ENCODE results near the gene STAG2.

The STAG2 gene

DNA sequence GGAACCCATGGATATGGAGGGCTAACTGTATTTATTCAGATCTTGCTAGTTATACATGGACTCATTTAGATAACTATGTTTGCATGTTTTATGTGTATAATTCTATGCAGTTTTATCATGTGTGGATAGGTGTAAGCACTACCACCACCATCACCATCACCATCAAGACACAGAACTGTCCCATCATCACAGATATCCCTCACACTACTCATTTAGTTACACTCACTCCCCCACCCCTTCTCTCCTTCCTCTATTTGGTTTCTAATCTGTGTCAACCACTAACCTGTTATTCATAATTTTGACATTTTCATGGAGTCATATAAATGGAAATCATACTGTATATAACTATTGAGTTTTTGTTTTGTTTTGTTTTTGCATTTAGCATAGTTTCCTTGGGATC is 43.7 kb downstream of the STAG2 start:
- Histone ChIP-seq H3K36me3 (ENCODE audit: control insufficient read depth in 1 of 2, insufficient read depth in 2 of 2, low read length in 2 of 2) (no peaks in the 10 kb centered on the region), H3K4me1 (ENCODE audit: control insufficient read depth in 1 of 2, insufficient read depth in 2 of 2, low read length in 2 of 2) (peaks cover 0 to 6% of the 10 kb centered on the region in 2 donors), H3K4me3 (ENCODE audit: low read depth in 1 of 2, low read length in 2 of 2) (no peak overlapping the region), H3K27me3 (ENCODE audit: low read depth, low read length) (no peaks in the 10 kb centered on the region), H3K27ac (ENCODE audit: low read length) (no peak overlapping the region), H3K9me3 (ENCODE audit: control insufficient read depth in 1 of 2, low read length in 2 of 2) (no peaks in the 10 kb centered on the region)

DNA sequence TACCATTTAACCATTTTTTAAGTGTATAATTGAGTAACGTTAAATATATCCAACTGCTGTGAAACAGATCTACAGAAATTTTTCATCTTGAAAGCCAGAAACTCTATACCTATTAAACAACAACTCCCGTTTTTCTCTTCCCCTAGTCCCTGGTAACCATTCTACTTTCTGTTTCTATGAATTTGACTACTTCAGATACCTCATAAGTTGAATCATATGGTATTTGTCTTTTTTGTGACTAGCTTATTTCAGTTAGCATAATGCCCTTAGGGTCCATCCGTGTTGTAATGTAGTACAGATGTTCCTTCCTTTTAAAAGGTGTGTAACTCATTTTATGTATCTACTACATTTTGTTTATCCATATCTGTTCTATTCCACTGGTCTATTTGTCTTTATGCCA is 48.7 kb downstream of the STAG2 start:
- no peak overlapping the region for H3K4me3 ChIP-seq (ENCODE audit: low read depth in 1 of 2, low read length in 2 of 2)
- no peaks in the 10 kb centered on the region for H3K36me3 ChIP-seq (ENCODE audit: control insufficient read depth in 1 of 2, insufficient read depth in 2 of 2, low read length in 2 of 2)
- no peak overlapping the region for H3K27ac ChIP-seq (ENCODE audit: low read length)
- H3K27me3 ChIP-seq (ENCODE audit: low read depth, low read length): no peaks in the 10 kb centered on the region
- H3K4me1 ChIP-seq (ENCODE audit: control insufficient read depth in 1 of 2, insufficient read depth in 2 of 2, low read length in 2 of 2): peaks cover 0 to 10% of the 10 kb centered on the region in 2 donors
- no peaks in the 10 kb centered on the region for H3K9me3 ChIP-seq (ENCODE audit: control insufficient read depth in 1 of 2, low read length in 2 of 2)

DNA sequence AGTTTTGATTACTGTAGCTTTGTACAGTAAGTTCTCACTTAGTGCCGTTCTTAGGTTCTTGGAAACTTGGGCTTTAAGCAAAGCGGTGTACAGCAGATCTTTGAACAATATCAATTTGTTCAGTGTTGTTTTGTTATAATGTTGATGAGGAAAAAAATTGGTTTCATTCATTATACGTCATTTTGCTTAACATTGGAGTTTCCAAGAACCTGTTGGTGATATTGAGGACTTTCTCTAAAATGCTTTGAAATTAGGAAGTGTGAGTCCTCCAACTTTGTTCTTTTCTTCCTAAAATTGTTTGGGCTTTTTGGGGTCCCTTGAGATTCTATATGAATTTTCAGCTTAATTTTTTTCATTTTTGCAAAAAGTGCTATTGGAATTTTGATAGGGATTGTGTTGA is 49.1 kb downstream of the STAG2 start:
- Histone ChIP-seq H3K27ac (ENCODE audit: low read length) (no peak overlapping the region), H3K27me3 (ENCODE audit: low read depth, low read length) (no peaks in the 10 kb centered on the region), H3K36me3 (ENCODE audit: control insufficient read depth in 1 of 2, insufficient read depth in 2 of 2, low read length in 2 of 2) (no peaks in the 10 kb centered on the region), H3K4me3 (ENCODE audit: low read depth in 1 of 2, low read length in 2 of 2) (no peak overlapping the region), H3K9me3 (ENCODE audit: control insufficient read depth in 1 of 2, low read length in 2 of 2) (no peaks in the 10 kb centered on the region), H3K4me1 (ENCODE audit: control insufficient read depth in 1 of 2, insufficient read depth in 2 of 2, low read length in 2 of 2) (peaks cover 0 to 10% of the 10 kb centered on the region in 2 donors)

DNA sequence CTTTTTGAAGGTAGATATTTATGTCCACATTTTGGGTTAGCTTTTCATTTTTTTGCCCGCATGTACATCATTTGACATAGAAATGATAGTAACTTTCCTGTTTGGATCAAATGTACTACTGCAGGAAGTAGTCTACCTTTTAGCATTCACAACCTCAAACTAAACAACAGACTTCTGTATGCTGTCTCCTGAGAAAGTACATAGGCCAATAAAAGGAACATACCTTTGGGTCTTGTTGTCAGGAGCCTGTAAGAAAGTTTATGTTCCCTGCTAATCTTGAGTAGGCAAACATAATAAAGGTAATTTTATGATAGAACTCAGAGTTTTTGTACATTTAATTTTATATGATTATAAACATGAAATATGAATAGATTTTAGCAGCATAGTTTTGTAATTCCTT is 54.2 kb downstream of the STAG2 start:
- no peaks in the 10 kb centered on the region for H3K9me3 ChIP-seq (ENCODE audit: control insufficient read depth in 1 of 2, low read length in 2 of 2)
- no peaks in the 10 kb centered on the region for H3K27me3 ChIP-seq (ENCODE audit: low read depth, low read length)
- H3K27ac ChIP-seq (ENCODE audit: low read length): no peak overlapping the region
- H3K4me1 ChIP-seq (ENCODE audit: control insufficient read depth in 1 of 2, insufficient read depth in 2 of 2, low read length in 2 of 2): peaks cover 0 to 5% of the 10 kb centered on the region in 2 donors
- H3K4me3 ChIP-seq (ENCODE audit: low read depth in 1 of 2, low read length in 2 of 2): no peak overlapping the region
- H3K36me3 ChIP-seq (ENCODE audit: control insufficient read depth in 1 of 2, insufficient read depth in 2 of 2, low read length in 2 of 2): no peaks in the 10 kb centered on the region

DNA sequence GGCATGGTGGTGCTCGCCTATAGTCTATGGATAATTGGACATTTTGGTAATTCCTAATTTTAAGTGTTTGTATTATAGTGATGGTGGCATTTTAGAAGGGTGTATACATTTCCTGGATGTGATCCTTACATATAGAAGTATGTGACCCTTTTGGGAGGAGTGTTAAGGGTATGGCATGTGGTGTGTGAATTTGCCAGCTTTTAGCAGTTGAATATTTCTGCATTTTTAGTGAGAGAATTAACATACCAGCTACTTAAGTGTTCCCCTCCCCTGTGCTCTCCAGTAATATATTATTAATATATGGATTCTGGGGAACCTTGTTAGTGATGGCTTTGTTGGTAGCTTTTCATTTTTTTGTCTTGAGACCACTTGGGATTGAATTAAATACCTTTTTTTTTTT is 55.3 kb downstream of the STAG2 start:
- H3K9me3 ChIP-seq (ENCODE audit: control insufficient read depth in 1 of 2, low read length in 2 of 2): no peaks in the 10 kb centered on the region
- no peak overlapping the region for H3K4me3 ChIP-seq (ENCODE audit: low read depth in 1 of 2, low read length in 2 of 2)
- H3K4me1 ChIP-seq (ENCODE audit: control insufficient read depth in 1 of 2, insufficient read depth in 2 of 2, low read length in 2 of 2): peaks cover 0 to 10% of the 10 kb centered on the region in 2 donors
- H3K27ac ChIP-seq (ENCODE audit: low read length): no peak overlapping the region
- H3K27me3 ChIP-seq (ENCODE audit: low read depth, low read length): no peaks in the 10 kb centered on the region
- no peaks in the 10 kb centered on the region for H3K36me3 ChIP-seq (ENCODE audit: control insufficient read depth in 1 of 2, insufficient read depth in 2 of 2, low read length in 2 of 2)

DNA sequence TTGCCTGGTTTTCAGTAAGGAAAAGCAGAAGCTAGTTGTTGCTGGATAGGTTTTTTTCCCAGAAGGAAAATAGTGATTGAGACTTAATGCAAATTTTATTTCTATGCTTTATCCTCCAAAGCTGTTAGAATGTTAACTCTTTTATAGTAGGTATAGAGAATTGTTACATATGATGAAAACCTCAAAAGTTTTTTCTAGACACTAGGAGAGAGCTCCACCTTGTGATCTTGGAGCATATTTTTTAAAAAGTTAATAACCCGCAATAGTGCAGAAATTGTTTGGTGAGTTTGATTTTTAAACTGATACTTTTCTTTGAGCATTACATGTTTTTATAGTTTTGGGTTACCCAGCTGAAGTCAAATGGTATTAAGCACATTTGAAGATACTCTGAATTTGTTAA is 56.5 kb downstream of the STAG2 start:
- no peak overlapping the region for H3K4me3 ChIP-seq (ENCODE audit: low read depth in 1 of 2, low read length in 2 of 2)
- no peak overlapping the region for H3K27ac ChIP-seq (ENCODE audit: low read length)

DNA sequence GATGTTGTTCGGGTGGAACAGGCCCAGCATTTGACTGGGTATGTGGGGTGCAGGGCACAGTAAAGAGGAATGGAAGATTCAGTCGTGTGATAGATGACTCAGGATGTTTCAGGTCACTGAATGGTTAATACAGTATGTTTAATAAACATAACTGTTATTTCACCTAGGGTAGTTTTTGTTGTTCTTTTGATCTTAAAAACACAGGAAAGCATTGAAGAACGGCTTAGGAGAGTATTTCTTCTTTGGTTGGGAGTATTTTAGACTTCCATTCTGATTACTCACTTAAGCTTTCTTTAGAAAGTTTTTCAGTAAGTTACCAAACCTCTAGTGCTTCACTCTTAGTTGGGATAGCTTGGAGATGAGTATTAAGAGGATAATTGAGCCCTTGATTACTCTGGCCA is 62.3 kb downstream of the STAG2 start:
- Histone ChIP-seq H3K4me3 (ENCODE audit: low read depth in 1 of 2, low read length in 2 of 2) (no peak overlapping the region), H3K27me3 (ENCODE audit: low read depth, low read length) (no peaks in the 10 kb centered on the region), H3K4me1 (ENCODE audit: control insufficient read depth in 1 of 2, insufficient read depth in 2 of 2, low read length in 2 of 2) (peaks cover 0 to 6% of the 10 kb centered on the region in 2 donors), H3K9me3 (ENCODE audit: control insufficient read depth in 1 of 2, low read length in 2 of 2) (no peaks in the 10 kb centered on the region), H3K27ac (ENCODE audit: low read length) (no peak overlapping the region), H3K36me3 (ENCODE audit: control insufficient read depth in 1 of 2, insufficient read depth in 2 of 2, low read length in 2 of 2) (no peaks in the 10 kb centered on the region)

More for the DNA sequence above, 56.5 kb downstream of the STAG2 start:
- Histone ChIP-seq H3K27me3 (ENCODE audit: low read depth, low read length) (no peaks in the 10 kb centered on the region), H3K4me1 (ENCODE audit: control insufficient read depth in 1 of 2, insufficient read depth in 2 of 2, low read length in 2 of 2) (peaks cover 0 to 7% of the 10 kb centered on the region in 2 donors), H3K36me3 (ENCODE audit: control insufficient read depth in 1 of 2, insufficient read depth in 2 of 2, low read length in 2 of 2) (no peaks in the 10 kb centered on the region), H3K9me3 (ENCODE audit: control insufficient read depth in 1 of 2, low read length in 2 of 2) (no peaks in the 10 kb centered on the region)

DNA sequence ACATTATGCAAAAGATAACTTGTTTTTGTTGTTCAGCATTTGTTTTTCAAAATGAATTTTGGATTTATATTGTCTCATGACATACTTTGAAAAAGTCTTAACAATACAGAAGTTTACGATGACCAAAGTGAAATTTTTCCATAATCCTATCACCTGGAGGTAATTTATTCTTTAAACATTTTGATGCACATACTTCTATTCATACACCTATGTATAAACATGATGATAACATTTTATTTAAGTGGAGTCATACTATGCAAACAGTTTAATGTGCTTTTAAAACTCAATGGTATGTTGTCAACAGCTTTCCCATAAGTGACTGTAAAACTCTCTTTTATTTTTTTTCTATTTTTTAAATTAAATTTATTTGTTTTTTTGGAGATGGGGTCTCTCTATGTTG is 65.0 kb downstream of the STAG2 start:
- Histone ChIP-seq H3K9me3 (ENCODE audit: control insufficient read depth in 1 of 2, low read length in 2 of 2) (no peaks in the 10 kb centered on the region), H3K4me1 (ENCODE audit: control insufficient read depth in 1 of 2, insufficient read depth in 2 of 2, low read length in 2 of 2) (peaks cover 0 to under 1% of the 10 kb centered on the region in 2 donors), H3K27me3 (ENCODE audit: low read depth, low read length) (no peaks in the 10 kb centered on the region), H3K4me3 (ENCODE audit: low read depth in 1 of 2, low read length in 2 of 2) (no peak overlapping the region), H3K36me3 (ENCODE audit: control insufficient read depth in 1 of 2, insufficient read depth in 2 of 2, low read length in 2 of 2) (no peaks in the 10 kb centered on the region), H3K27ac (ENCODE audit: low read length) (no peak overlapping the region)

DNA sequence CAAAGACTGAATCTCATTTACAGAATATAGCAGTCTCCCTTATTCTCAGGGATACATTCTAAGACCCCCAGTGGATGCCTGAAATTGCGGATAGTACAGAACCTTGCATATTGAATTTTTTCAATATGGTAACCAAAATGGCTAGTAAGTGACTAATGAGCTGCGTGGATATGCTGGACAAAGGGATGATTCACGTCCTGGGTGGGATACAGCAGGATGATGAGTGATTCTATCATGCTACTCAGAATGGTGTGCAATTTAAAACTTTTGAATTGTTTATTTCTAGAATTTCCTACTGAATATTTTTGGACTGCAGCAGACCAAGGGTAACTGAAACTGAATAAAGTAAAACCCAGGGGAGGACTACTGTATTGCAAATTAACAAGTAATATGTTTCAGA is 66.7 kb downstream of the STAG2 start:
- no peak overlapping the region for H3K4me3 ChIP-seq (ENCODE audit: low read depth in 1 of 2, low read length in 2 of 2)
- no peaks in the 10 kb centered on the region for H3K27me3 ChIP-seq (ENCODE audit: low read depth, low read length)
- no peaks in the 10 kb centered on the region for H3K4me1 ChIP-seq (ENCODE audit: control insufficient read depth in 1 of 2, insufficient read depth in 2 of 2, low read length in 2 of 2)
- no peaks in the 10 kb centered on the region for H3K9me3 ChIP-seq (ENCODE audit: control insufficient read depth in 1 of 2, low read length in 2 of 2)
- H3K27ac ChIP-seq (ENCODE audit: low read length): no peak overlapping the region
- no peaks in the 10 kb centered on the region for H3K36me3 ChIP-seq (ENCODE audit: control insufficient read depth in 1 of 2, insufficient read depth in 2 of 2, low read length in 2 of 2)

DNA sequence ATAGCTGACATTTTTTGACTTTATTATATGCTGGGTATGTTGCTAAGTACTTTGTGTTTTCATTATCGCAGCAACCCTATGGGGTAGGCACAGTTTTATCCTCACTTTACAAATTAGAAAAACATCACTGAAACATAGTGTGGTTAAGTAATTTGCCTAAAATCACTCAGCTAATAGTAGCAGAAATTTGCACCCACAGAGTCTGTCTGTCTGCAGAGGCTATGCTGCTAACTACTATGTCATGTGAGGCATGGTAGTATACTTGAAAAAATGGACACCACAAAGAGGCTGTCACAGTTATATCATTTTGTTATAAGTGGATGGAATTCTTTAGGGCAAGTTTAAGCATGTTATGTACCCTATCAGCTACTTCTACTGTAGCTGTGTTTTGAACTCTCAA is 69.0 kb downstream of the STAG2 start:
- H3K27me3 ChIP-seq (ENCODE audit: low read depth, low read length): no peaks in the 10 kb centered on the region
- H3K9me3 ChIP-seq (ENCODE audit: control insufficient read depth in 1 of 2, low read length in 2 of 2): no peaks in the 10 kb centered on the region
- H3K4me1 ChIP-seq (ENCODE audit: control insufficient read depth in 1 of 2, insufficient read depth in 2 of 2, low read length in 2 of 2): no peaks in the 10 kb centered on the region
- no peaks in the 10 kb centered on the region for H3K36me3 ChIP-seq (ENCODE audit: control insufficient read depth in 1 of 2, insufficient read depth in 2 of 2, low read length in 2 of 2)
- no peak overlapping the region for H3K4me3 ChIP-seq (ENCODE audit: low read depth in 1 of 2, low read length in 2 of 2)
- H3K27ac ChIP-seq (ENCODE audit: low read length): no peak overlapping the region

DNA sequence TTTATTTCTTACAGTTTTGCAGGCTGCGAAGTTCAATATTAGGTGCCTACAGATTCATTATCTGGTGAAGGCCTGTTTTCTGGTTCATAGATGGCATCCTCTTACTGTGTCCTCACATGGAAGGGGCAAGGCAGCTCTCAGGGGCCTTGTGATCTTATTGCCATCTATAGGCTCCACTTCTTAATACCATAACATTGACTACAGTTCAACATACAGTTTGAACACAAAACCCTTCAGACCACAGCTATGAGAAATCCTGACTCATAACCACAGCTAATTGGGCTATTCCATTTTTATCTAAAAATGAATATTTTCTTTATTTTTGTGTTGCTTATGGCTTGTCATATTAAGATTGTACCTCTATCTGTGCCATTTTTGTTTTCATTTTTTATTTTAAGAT is 72.3 kb downstream of the STAG2 start:
- Histone ChIP-seq H3K27me3 (ENCODE audit: low read depth, low read length) (no peaks in the 10 kb centered on the region), H3K4me1 (ENCODE audit: control insufficient read depth in 1 of 2, insufficient read depth in 2 of 2, low read length in 2 of 2) (no peaks in the 10 kb centered on the region), H3K36me3 (ENCODE audit: control insufficient read depth in 1 of 2, insufficient read depth in 2 of 2, low read length in 2 of 2) (no peaks in the 10 kb centered on the region), H3K27ac (ENCODE audit: low read length) (no peak overlapping the region), H3K4me3 (ENCODE audit: low read depth in 1 of 2, low read length in 2 of 2) (no peak overlapping the region), H3K9me3 (ENCODE audit: control insufficient read depth in 1 of 2, low read length in 2 of 2) (no peaks in the 10 kb centered on the region)

DNA sequence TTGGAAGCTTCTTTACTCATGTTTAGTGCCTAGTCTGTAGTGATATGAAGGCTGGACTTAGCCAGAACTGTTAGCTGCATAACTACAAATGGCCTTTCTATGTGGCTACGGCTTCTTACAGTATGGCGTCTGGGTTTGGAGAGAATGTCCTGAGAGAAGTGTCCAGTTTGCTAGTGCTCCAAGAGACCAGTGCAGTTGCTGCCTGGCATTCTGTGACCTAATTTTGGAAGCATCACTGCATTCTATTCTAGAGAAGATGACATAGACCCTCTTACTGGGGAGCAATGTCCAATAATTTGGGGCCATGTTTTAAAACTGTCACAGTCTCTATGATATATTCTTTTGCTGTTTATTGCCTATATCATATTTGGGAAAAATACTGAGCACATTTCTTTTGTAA is 74.2 kb downstream of the STAG2 start:
- H3K36me3 ChIP-seq (ENCODE audit: control insufficient read depth in 1 of 2, insufficient read depth in 2 of 2, low read length in 2 of 2): peaks cover 0 to 3% of the 10 kb centered on the region in 2 donors

More for the DNA sequence above, 74.2 kb downstream of the STAG2 start:
- Histone ChIP-seq H3K4me3 (ENCODE audit: low read depth in 1 of 2, low read length in 2 of 2) (no peak overlapping the region), H3K9me3 (ENCODE audit: control insufficient read depth in 1 of 2, low read length in 2 of 2) (no peaks in the 10 kb centered on the region), H3K27me3 (ENCODE audit: low read depth, low read length) (no peaks in the 10 kb centered on the region), H3K4me1 (ENCODE audit: control insufficient read depth in 1 of 2, insufficient read depth in 2 of 2, low read length in 2 of 2) (no peaks in the 10 kb centered on the region), H3K27ac (ENCODE audit: low read length) (no peak overlapping the region)

All from muscle layer of duodenum (tissue), 2 donors.